CD14-positive monocyte (primary cell): ENCODE measurements around the gene RIPOR1. TPM values are rescaled to one million over a fixed set of nuclear protein-coding genes. Genes with fewer than 3 reads are reported as not detected.

Experiments used
- DNase-seq, 3 donors: peaks; one replicate each; pipeline ENCODE4 v3.0.0-alpha.2; 2011 to 2022
- H2AFZ ChIP-seq: 2 replicates; pipeline ENCODE4 v1.6.0; 2012; ENCODE audit warnings: mild to moderate bottlenecking, low read depth, low read length, inconsistent platforms; ENCODE audit not compliant: insufficient read depth, poor library complexity, severe bottlenecking
- H3K27ac ChIP-seq, 2 donors: 1 replicate in 1 of 2; 2 replicates in 1 of 2; pipeline ENCODE4 v1.5.1; 2012 to 2013; ENCODE audit warnings: low read length in 2 of 2, control low read depth in 1 of 2, inconsistent platforms in 1 of 2, low read depth in 1 of 2, mild to moderate bottlenecking in 1 of 2
- H3K27me3 ChIP-seq, 2 donors: one replicate each; pipeline versions ENCODE4 v1.6.0 to v1.6.1; 2011 to 2013; ENCODE audit warnings: low read length in 2 of 2; ENCODE audit not compliant: control insufficient read depth in 2 of 2, insufficient read depth in 2 of 2
- H3K36me3 ChIP-seq, 2 donors: replicated peaks in 1 of 2; 1 replicate in 1 of 2; 2 replicates in 1 of 2; pipeline versions ENCODE4 v1.5.1 to v1.6.1; 2012 to 2013; ENCODE audit warnings: low read length in 2 of 2, control low read depth in 1 of 2, inconsistent platforms in 1 of 2, mild to moderate bottlenecking in 1 of 2; ENCODE audit not compliant: insufficient read depth in 2 of 2, control insufficient read depth in 1 of 2
- H3K4me1 ChIP-seq, 2 donors: 1 replicate in 1 of 2; 2 replicates in 1 of 2; pipeline versions ENCODE4 v1.5.1 to v1.6.1; 2012 to 2013; ENCODE audit warnings: low read length in 2 of 2, control low read depth in 1 of 2, inconsistent platforms in 1 of 2, mild to moderate bottlenecking in 1 of 2, moderate library complexity in 1 of 2; ENCODE audit not compliant: insufficient read depth in 2 of 2, control insufficient read depth in 1 of 2
- H3K4me2 ChIP-seq: replicated peaks from 2 replicates; pipeline ENCODE3; 2012; ENCODE audit warnings: low read length, moderate library complexity, mild to moderate bottlenecking; ENCODE audit not compliant: poor library complexity, severe bottlenecking; ENCODE audit errors: extremely low read depth
- H3K4me3 ChIP-seq, 3 experiments: fragments of 200-600 bp in 1 of 3; sonication (generic) in 1 of 3; replicated peaks in 1 of 3; 1 replicate in 2 of 3; 2 replicates in 1 of 3; pipeline ENCODE4 v1.5.1; 2011 to 2013; ENCODE audit warnings: low read length in 3 of 3, mild to moderate bottlenecking in 3 of 3, control low read depth in 2 of 3, low read depth in 2 of 3, inconsistent platforms in 1 of 3, moderate library complexity in 1 of 3
- H3K79me2 ChIP-seq: 2 replicates; pipeline ENCODE4 v1.6.0; 2012; ENCODE audit warnings: mild to moderate bottlenecking, control low read depth, inconsistent platforms, low read length, moderate library complexity; ENCODE audit not compliant: insufficient read depth
- H3K9ac ChIP-seq: 2 replicates; pipeline ENCODE4 v1.6.0; 2017; ENCODE audit warnings: low read length, mild to moderate bottlenecking; ENCODE audit not compliant: insufficient read depth, poor library complexity, severe bottlenecking
- H3K9me3 ChIP-seq, 2 donors: replicated peaks in 1 of 2; 1 replicate in 1 of 2; 2 replicates in 1 of 2; pipeline versions ENCODE4 v1.5.1 to v1.6.1; 2012 to 2013; ENCODE audit warnings: low read length in 2 of 2, control low read depth in 1 of 2; ENCODE audit not compliant: control insufficient read depth in 1 of 2, insufficient read depth in 1 of 2
- H4K20me1 ChIP-seq: 2 replicates; pipeline ENCODE4 v1.6.0; 2012; ENCODE audit warnings: mild to moderate bottlenecking, low read length, control low read depth, moderate library complexity; ENCODE audit not compliant: insufficient read depth
- H3K27ac Mint-ChIP-seq, 7 donors: one replicate each; pipeline ENCODE4 v1.8.0; 2020; ENCODE audit warnings: mild to moderate bottlenecking in 7 of 7, mixed read lengths in 7 of 7, moderate library complexity in 6 of 7, inconsistent platforms in 2 of 7
- H3K27me3 Mint-ChIP-seq, 3 donors: one replicate each; pipeline ENCODE4 v1.8.0; 2021 to 2022; ENCODE audit warnings: low read depth in 3 of 3, mild to moderate bottlenecking in 3 of 3, mixed read lengths in 3 of 3, moderate library complexity in 3 of 3, inconsistent platforms in 1 of 3
- H3K36me3 Mint-ChIP-seq, 2 donors: one replicate each; pipeline ENCODE4 v1.8.0; 2020; ENCODE audit warnings: mixed read lengths in 2 of 2, inconsistent platforms in 1 of 2, mild to moderate bottlenecking in 1 of 2
- H3K4me1 Mint-ChIP-seq: one replicate; pipeline ENCODE4 v1.8.0; 2020; ENCODE audit warnings: mild to moderate bottlenecking, mixed read lengths
- H3K4me3 Mint-ChIP-seq, 2 donors: one replicate each; pipeline ENCODE4 v1.8.0; 2020; ENCODE audit warnings: mild to moderate bottlenecking in 2 of 2, mixed read lengths in 2 of 2, moderate library complexity in 1 of 2
- H3K9me3 Mint-ChIP-seq, 7 donors: one replicate each; pipeline ENCODE4 v1.8.0; 2020 to 2022; ENCODE audit warnings: mixed read lengths in 7 of 7, mild to moderate bottlenecking in 6 of 7, moderate library complexity in 6 of 7, inconsistent platforms in 2 of 7
- CTCF ChIP-seq: fragments of 200-600 bp; IDR thresholded peaks from one replicate; pipeline ENCODE4 v1.8.0; 2022; ENCODE audit warnings: antibody characterized with exemption, mild to moderate bottlenecking
- WGBS: methylation state at CpG from one replicate; pipeline ENCODE4 v1.1.5; 2013; ENCODE audit warnings: missing lambda C conversion rate; ENCODE audit not compliant: insufficient coverage; 5-methylcytosine and 5-hydroxymethylcytosine counted together
- intact Hi-C, 2 donors: fragments of 100-400 bp; cut with micrococcal nuclease; formaldehyde crosslinking; loops; one replicate each; pipeline versions ENCODE4 v1.15.0 to v1.15.1; 2023
- polyA plus RNA-seq, 3 donors: library from polyadenylated mRNA; depleted of rRNA in 1 of 3; unstranded in 2 of 3; stranded (reverse) in 1 of 3; fragments of 300-500 nt in 2 of 3; fragments of >200 nt in 1 of 3; fragmentation: Illumina TruSeq in 2 of 3; gene quantifications; 1 replicate in 2 of 3; 2 replicates in 1 of 3; pipeline ENCODE4 v1.2.3, GENCODE V29; 2012 to 2021

The RIPOR1 gene
- polyA plus RNA-seq, 3 donors = 8.6 to 115 (median 17.5) TPM

GRCh38 chr16:67480833-67481560, 47.6 kb upstream of the RIPOR1 start, which contains the start of gene ATP6V0D1:
Gene ATP6V0D1, minus strand, starts transcription at chr16:67481157. Its CDS starts 71 bp downstream, at chr16:67481086.
- Histone ChIP-seq H3K4me3 (peak within 1 kb of the TSS; percentile 67 to 98 (median 84)), H3K4me2 (peak within 1 kb of the TSS; percentile 80), H3K9me3 (no peaks in the 10 kb centered on the region), H3K4me1 (peaks cover 69 to 89% of the 10 kb centered on the region in 2 donors), H3K27me3 (no peaks in the 10 kb centered on the region), H3K9ac (peak within 1 kb of the TSS; percentile 100), H4K20me1 (peaks cover 46% of the 10 kb centered on the region), H3K36me3 (peaks cover 11 to 16% of the 10 kb centered on the region in 2 donors), H3K27ac (peak within 1 kb of the TSS; percentile 98 to 99), H2AFZ (peak within 1 kb of the TSS; percentile 61), H3K79me2 (peaks cover 97% of the 10 kb centered on the region)
- peaks cover 25 to 52% of the 10 kb centered on the region in 2 donors for H3K36me3 Mint-ChIP-seq
- H3K27me3 Mint-ChIP-seq = peaks cover 0 to under 1% (median 0%) of the 10 kb centered on the region in 3 donors
- WGBS = under 1% methylated on average over 56 of the region's 57 CpGs
- H3K4me1 Mint-ChIP-seq = peaks cover 78% of the 10 kb centered on the region
- H3K27ac Mint-ChIP-seq = peak within 1 kb of the TSS; percentile 99 to 100 (median 100)
- DNase-seq = peak; percentile 98 to 100 (median 99)
- H3K4me3 Mint-ChIP-seq = peak within 1 kb of the TSS; percentile 98
- H3K9me3 Mint-ChIP-seq = peaks cover 0 to 3% (median 0%) of the 10 kb centered on the region in 7 donors
- intact Hi-C loops = loop anchor here (5.0 kb wide), 2 partner anchors 36 to 51 kb away; no protein-coding TSS in a partner anchor
- peak; percentile 76 for TF ChIP-seq CTCF

GRCh38 chr16:67481561-67482232, 46.9 kb upstream of the RIPOR1 start:
- H3K4me1 Mint-ChIP-seq = peaks cover 78% of the 10 kb centered on the region
- intact Hi-C loops = loop anchor here (5.0 kb wide), 2 partner anchors 36 to 51 kb away; no protein-coding TSS in a partner anchor
- H3K79me2 ChIP-seq = peaks cover 96% of the 10 kb centered on the region
- H3K36me3 ChIP-seq = peaks cover 11 to 15% of the 10 kb centered on the region in 2 donors
- no peak for TF ChIP-seq CTCF
- peak overlapping the region; percentile 97 to 100 (median 99) for H3K27ac Mint-ChIP-seq
- H2AFZ ChIP-seq = peak overlapping the region; percentile 61
- H3K4me1 ChIP-seq = peaks cover 71 to 89% of the 10 kb centered on the region in 2 donors
- peak overlapping the region; percentile 54 to 98 (median 84) for H3K4me3 ChIP-seq
- peaks cover 39% of the 10 kb centered on the region for H4K20me1 ChIP-seq
- peaks cover 25 to 46% of the 10 kb centered on the region in 2 donors for H3K36me3 Mint-ChIP-seq
- peak overlapping the region; percentile 80 for H3K4me2 ChIP-seq
- peaks cover 0 to 1% (median 0%) of the 10 kb centered on the region in 3 donors for H3K27me3 Mint-ChIP-seq
- peak overlapping the region; percentile 100 for H3K9ac ChIP-seq
- H3K27ac ChIP-seq = peak overlapping the region; percentile 80 to 99
- no peaks in the 10 kb centered on the region for H3K9me3 ChIP-seq
- DNase-seq = peak in 1 of 3 donors; percentile 32
- whole genome bisulfite sequencing = 0% methylated on average over 5 of the region's 17 CpGs
- no peaks in the 10 kb centered on the region for H3K27me3 ChIP-seq
- peaks cover 0 to 3% (median 0%) of the 10 kb centered on the region in 7 donors for H3K9me3 Mint-ChIP-seq
- H3K4me3 Mint-ChIP-seq = peak overlapping the region; percentile 98
